Ureter (tissue), 1 donor: ENCODE results near the gene PYDC2. TPM values are rescaled to one million over a fixed set of nuclear protein-coding genes. Genes with fewer than 3 reads are reported as not detected.
"Not testable (repeated sequence)": the region's sequence is repeated elsewhere in the genome, so short reads cannot be mapped to it uniquely, and the experiment has no call there.

Source experiments
- DNase-seq: peaks from one replicate; pipeline ENCODE4 v3.0.0-alpha.2; 2020; ENCODE audit warnings: low spot score
- total RNA-seq: library from RNA; stranded (reverse); gene quantifications from one replicate; pipeline ENCODE4 v1.2.4, GENCODE V29; 2023
- donor health status: DM: yes; HTN: yes; CAD: no.

Gene PYDC2
- total RNA-seq, 1 donor from 2014 or later, result not detected

- no peak for DNase-seq
Measured at GRCh38 chr3:191470080-191470479, 9.1 kb downstream of the PYDC2 start.

GRCh38 chr3:191470545-191470944 lies 9.6 kb downstream of the PYDC2 start:
- no peak for DNase-seq

GRCh38 chr3:191473661-191474198 lies 12.8 kb downstream of the PYDC2 start:
- no peak for DNase-seq

- no peak for DNase-seq
Measured at GRCh38 chr3:191476066-191476772, 15.3 kb downstream of the PYDC2 start.

- not testable (repeated sequence) for DNase-seq
Measured at GRCh38 chr3:191483994-191484393, 23.0 kb downstream of the PYDC2 start.

GRCh38 chr3:191484461-191484860 lies 23.5 kb downstream of the PYDC2 start:
- no peak for DNase-seq

GRCh38 chr3:191492601-191493000 lies 31.6 kb downstream of the PYDC2 start:
- no peak for DNase-seq

GRCh38 chr3:191493336-191493735 lies 32.4 kb downstream of the PYDC2 start:
- DNase-seq, result no peak

- peak; percentile 42 for DNase-seq
Measured at GRCh38 chr3:191499307-191500080, 38.5 kb downstream of the PYDC2 start.

GRCh38 chr3:191500892-191501291 lies 39.9 kb downstream of the PYDC2 start:
- no peak for DNase-seq

- DNase-seq, result no peak
Measured at GRCh38 chr3:191502583-191502982, 41.6 kb downstream of the PYDC2 start.

GRCh38 chr3:191509078-191509477 lies 48.1 kb downstream of the PYDC2 start:
- no peak for DNase-seq

Other genes starting within 250 kb of the PYDC2 start
- gene CCDC50, start 131.8 kb upstream of the PYDC2 start, total RNA-seq, result 65.3 TPM
- gene UTS2B, start 130.6 kb upstream of the PYDC2 start, total RNA-seq, result 0.70 TPM